GM13977 (cell line): ENCODE results near the gene ACADVL.
"Not testable (repeated sequence)": the region's sequence is repeated elsewhere in the genome, so short reads cannot be mapped to it uniquely, and the experiment has no call there.

Experiments
- DNase-seq: peaks from one replicate; pipeline ENCODE4 v3.0.0; 2012; ENCODE audit warnings: low spot score
- in situ Hi-C: fragments of 300-500 bp; cut with MboI; formaldehyde crosslinking; loops from one replicate; pipeline ENCODE4 v1.12.0; 2022; ENCODE audit warnings: low sequenced_read_pairs, low pct_unique_long_range_greater_than_20kb, mixed read lengths, inconsistent platforms; ENCODE audit not compliant: unreplicated experiment
- TF ChIP-seq, protein P1 (sequence below): IDR thresholded peaks from 2 replicates; pipeline ENCODE4 v1.5.1; 2012; ENCODE audit warnings: mild to moderate bottlenecking, control low read depth; ENCODE audit not compliant: insufficient read depth; ENCODE audit errors: extremely low read depth, missing control alignments

ACADVL gene

DNA sequence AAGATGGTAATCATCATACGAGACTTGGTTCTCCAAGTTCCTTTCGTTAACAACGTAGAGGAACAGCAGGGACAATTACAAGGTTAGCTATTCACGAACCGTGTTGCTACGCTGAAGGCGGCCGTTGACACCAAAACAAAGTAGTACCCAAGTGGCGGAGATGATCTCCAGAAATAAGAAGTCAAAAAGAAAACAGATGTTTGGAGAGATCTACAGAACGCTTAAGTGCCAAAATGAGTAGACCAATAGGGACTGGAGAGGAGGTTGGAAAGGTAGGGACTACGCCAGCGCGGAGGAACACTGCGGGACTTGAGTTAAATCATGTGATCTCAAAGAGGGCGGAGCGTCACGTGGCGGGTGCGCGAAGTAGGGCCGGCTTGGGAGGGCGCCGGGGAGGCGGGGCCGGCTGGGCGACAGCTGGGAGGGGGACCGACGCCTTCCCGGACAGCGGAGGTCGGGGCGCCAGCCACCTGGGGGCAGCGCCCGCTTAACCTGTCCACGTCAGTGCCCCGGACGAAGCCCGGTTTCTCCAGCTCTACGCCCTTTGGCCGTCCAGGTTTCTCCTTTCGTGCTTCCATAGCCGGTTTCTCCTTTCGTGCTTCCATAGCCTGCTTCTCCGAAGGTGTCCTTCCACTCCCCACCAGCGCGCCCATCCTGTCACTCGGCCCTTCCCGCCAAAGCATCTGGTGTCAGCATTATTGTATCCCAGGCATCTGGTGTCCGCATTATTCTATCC, 23.1 kb downstream of the ACADVL start:
- in situ Hi-C loops, result no loop called here
- DNase-seq, result peak; percentile 91
- TF ChIP-seq, protein P1, sequence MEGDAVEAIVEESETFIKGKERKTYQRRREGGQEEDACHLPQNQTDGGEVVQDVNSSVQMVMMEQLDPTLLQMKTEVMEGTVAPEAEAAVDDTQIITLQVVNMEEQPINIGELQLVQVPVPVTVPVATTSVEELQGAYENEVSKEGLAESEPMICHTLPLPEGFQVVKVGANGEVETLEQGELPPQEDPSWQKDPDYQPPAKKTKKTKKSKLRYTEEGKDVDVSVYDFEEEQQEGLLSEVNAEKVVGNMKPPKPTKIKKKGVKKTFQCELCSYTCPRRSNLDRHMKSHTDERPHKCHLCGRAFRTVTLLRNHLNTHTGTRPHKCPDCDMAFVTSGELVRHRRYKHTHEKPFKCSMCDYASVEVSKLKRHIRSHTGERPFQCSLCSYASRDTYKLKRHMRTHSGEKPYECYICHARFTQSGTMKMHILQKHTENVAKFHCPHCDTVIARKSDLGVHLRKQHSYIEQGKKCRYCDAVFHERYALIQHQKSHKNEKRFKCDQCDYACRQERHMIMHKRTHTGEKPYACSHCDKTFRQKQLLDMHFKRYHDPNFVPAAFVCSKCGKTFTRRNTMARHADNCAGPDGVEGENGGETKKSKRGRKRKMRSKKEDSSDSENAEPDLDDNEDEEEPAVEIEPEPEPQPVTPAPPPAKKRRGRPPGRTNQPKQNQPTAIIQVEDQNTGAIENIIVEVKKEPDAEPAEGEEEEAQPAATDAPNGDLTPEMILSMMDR, result peak; percentile 19

DNA sequence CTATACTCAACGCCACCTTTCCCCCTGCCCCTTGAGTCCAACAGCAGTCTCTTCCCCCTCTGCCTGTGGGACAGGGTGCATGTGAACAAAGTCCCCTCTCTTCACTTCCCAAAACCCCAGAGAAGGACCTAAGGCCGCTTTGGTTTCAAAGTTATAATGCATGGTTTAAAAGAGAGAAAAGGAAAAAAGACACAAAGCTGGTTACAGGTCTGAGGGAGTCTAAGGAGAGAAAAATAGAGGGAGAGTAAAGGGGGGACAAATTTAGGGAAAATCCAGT, 23.7 kb downstream of the ACADVL start:
- in situ Hi-C loops, result no loop called here
- TF ChIP-seq, protein P1, result no peak

DNA sequence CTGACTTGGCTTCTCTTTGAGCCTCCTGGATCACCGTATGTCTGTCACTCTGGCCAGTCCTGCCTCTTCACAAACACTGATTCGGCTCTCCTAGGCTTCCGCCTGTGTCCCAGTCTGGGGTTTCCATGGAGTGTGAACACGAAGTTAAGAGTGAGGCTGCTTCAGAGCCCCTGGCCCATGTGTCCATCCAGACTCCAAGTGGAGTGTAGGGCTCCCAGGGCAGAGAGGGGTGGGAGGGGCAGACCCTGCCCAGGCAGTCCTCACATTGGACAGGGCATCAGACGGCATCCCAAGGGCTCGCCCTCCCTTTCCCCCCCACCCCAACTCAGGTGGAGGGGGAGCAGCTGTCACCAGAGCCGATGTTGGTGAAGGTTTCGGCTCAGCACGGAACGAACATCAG, 24.1 kb downstream of the ACADVL start:
- in situ Hi-C loops, DNase-seq: not testable (repeated sequence)

More for the DNA sequence above, 23.7 kb downstream of the ACADVL start:
- DNase-seq, result no peak

DNA sequence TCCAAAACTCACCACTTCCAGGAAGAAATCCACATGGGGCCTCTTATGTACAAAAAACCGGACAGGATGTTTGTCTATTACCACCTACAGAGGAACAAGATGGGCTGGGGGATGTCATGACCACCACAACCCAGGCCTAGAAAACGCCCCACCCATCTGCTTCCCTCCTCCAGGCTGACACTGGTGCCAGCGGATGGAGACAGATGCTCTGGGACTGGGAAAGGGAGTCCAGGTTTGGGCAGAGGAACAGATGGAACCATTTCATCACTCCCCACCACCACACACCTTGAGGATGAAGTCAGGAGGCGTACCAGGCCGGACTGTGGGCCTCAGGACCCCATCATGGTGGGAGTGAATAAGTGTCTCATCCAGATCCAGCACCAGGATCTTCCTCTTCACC, 27.0 kb downstream of the ACADVL start:
- TF ChIP-seq, protein P1, result no peak
- in situ Hi-C loops, result no loop called here
- DNase-seq, result no peak

DNA sequence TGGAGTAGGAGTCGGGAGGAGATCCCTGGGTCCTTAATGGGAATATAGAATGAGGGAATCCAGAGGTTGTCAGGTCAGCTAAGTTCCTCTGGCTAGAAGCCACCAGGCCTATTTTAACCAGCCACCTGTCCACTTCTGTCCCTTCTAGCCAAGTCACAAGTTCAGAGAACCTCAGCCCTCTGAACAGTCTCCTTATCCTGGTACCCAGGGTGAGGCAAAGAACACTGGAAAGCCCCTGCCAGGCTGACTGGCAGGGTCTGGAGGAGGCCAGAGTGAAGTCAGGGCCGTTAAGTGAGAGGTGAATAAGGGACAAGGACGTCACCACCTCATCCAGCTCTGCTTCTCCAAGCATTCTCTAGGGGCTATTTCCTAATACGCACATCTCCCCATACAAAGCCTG, 29.1 kb downstream of the ACADVL start:
- in situ Hi-C loops, result no loop called here
- TF ChIP-seq, protein P1, result no peak
- no peak for DNase-seq

DNA sequence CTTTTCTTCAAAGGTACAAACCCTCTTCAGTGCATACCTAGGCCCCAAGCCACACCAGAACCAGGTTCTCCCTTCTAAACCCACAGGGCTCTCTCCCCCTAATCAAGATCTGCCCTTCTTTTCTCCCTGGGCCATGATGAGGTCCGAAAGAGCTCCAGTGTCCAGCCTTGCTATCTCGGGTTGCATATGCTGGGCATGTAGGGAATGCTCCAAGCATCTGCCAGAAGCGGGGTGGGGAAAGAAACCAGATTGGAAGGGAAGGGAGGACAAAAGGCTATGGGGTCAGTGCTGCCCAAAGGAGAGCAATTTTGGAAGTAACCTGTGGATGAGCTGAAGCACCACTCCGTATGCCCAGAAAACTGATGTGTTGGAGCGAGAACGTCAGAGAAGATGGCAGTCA, 29.5 kb downstream of the ACADVL start:
- TF ChIP-seq, protein P1, result no peak

DNA sequence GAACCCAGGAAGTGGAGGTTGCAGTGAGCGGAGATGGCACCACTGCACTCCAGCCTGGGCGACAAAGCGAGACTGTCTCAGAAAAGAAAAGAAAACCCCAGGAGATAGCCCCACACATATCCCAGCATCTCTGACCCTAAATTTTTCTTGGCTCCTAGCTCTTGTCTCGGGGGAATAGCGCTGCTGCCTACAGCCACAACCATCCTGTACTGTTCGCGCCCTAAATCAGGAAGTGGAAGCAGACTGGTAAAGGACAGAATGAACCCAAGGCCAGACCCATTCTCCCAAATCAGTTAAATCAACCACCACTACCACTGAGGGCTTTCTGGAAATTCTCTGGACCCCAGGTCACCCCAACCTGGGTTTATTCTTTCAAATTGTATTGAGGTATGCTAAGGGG, 30.1 kb downstream of the ACADVL start:
- in situ Hi-C loops, result no loop called here
- DNase-seq, result no peak
- TF ChIP-seq, protein P1, result no peak

More for the DNA sequence above, 29.5 kb downstream of the ACADVL start:
- DNase-seq, result no peak
- in situ Hi-C loops, result no loop called here
